NCI-H82 treated with DMSO at 0.1 percent for 48 hours (cell line): ENCODE results near the gene TUBGCP3.
"Not testable (repeated sequence)": the region's sequence is repeated elsewhere in the genome, so short reads cannot be mapped to it uniquely, and the experiment has no call there.

Source experiments
- DNase-seq: peaks from one replicate; lab custom pipeline; 2025; ENCODE audit not compliant: unreplicated experiment; lab: John Stamatoyannopoulos, UW

The TUBGCP3 gene

GRCh38 chr13:112587764-112588489, at the start of gene TUBGCP3:
Gene TUBGCP3, minus strand, starts transcription at chr13:112588153. Its CDS starts 173 bp downstream, at chr13:112587980.
- peak; percentile 56 for DNase-seq

GRCh38 chr13:112637017-112637801, 49.3 kb upstream of the TUBGCP3 start:
- no peak for DNase-seq

- DNase-seq: no peak
Measured at GRCh38 chr13:112636401-112636975, 48.5 kb upstream of the TUBGCP3 start.

GRCh38 chr13:112635323-112635722, 47.4 kb upstream of the TUBGCP3 start:
- DNase-seq: no peak

- DNase-seq: no peak
Measured at GRCh38 chr13:112634102-112634501, 46.1 kb upstream of the TUBGCP3 start.

GRCh38 chr13:112630226-112630625, 42.3 kb upstream of the TUBGCP3 start:
- DNase-seq: not testable (repeated sequence)

- no peak for DNase-seq
Measured at GRCh38 chr13:112629161-112629560, 41.2 kb upstream of the TUBGCP3 start.

- DNase-seq: not testable (repeated sequence)
Measured at GRCh38 chr13:112627613-112628012, 39.7 kb upstream of the TUBGCP3 start.

GRCh38 chr13:112627161-112627560, 39.2 kb upstream of the TUBGCP3 start:
- DNase-seq: no peak

GRCh38 chr13:112626761-112627160, 38.8 kb upstream of the TUBGCP3 start:
- no peak for DNase-seq

- no peak for DNase-seq
Measured at GRCh38 chr13:112626124-112626523, 38.2 kb upstream of the TUBGCP3 start.

GRCh38 chr13:112625698-112626097, 37.7 kb upstream of the TUBGCP3 start:
- DNase-seq: no peak

- no peak for DNase-seq
Measured at GRCh38 chr13:112624602-112625430, 36.9 kb upstream of the TUBGCP3 start.

GRCh38 chr13:112624040-112624439, 36.1 kb upstream of the TUBGCP3 start:
- DNase-seq: no peak

GRCh38 chr13:112623051-112623711, 35.2 kb upstream of the TUBGCP3 start:
- DNase-seq: no peak

GRCh38 chr13:112622375-112622774, 34.4 kb upstream of the TUBGCP3 start:
- no peak for DNase-seq

GRCh38 chr13:112619730-112620631, 32.0 kb upstream of the TUBGCP3 start:
- DNase-seq: no peak

GRCh38 chr13:112618501-112618900, 30.5 kb upstream of the TUBGCP3 start:
- DNase-seq: no peak

GRCh38 chr13:112617754-112618375, 29.9 kb upstream of the TUBGCP3 start:
- DNase-seq: no peak
